PFSK-1 (cell line): ENCODE data around the gene MSX2.

Experiments
- FOXP2 ChIP-seq: optimal IDR thresholded peaks from 2 replicates; pipeline ENCODE3; 2011; ENCODE audit warnings: borderline replicate concordance, control low read depth, inconsistent platforms; ENCODE audit not compliant: insufficient read depth; ENCODE audit errors: extremely low read length, extremely low read depth
- POLR2AphosphoS5 ChIP-seq: IDR thresholded peaks from 2 replicates; pipeline ENCODE4 v1.6.1; 2012; ENCODE audit warnings: low read depth, mild to moderate bottlenecking, control low read depth, low read length, moderate library complexity
- REST ChIP-seq, 2 experiments: IDR thresholded peaks; 2 replicates each; pipeline versions ENCODE4 v1.6.1 to v1.8.0; 2011 to 2012; ENCODE audit warnings: low read depth in 2 of 2, low read length in 2 of 2, control low read depth in 1 of 2, inconsistent platforms in 1 of 2, mild to moderate bottlenecking in 1 of 2, moderate library complexity in 1 of 2; ENCODE audit not compliant: insufficient read depth in 1 of 2
- SIN3A ChIP-seq: IDR thresholded peaks from 2 replicates; pipeline ENCODE4 v1.6.1; 2012; ENCODE audit warnings: mild to moderate bottlenecking, low read length, moderate library complexity, borderline replicate concordance; ENCODE audit not compliant: insufficient read depth
- TAF1 ChIP-seq: IDR thresholded peaks from 2 replicates; pipeline ENCODE4 v1.6.1; 2012; ENCODE audit warnings: low read length, control low read depth, borderline replicate concordance; ENCODE audit not compliant: insufficient read depth

DNA sequence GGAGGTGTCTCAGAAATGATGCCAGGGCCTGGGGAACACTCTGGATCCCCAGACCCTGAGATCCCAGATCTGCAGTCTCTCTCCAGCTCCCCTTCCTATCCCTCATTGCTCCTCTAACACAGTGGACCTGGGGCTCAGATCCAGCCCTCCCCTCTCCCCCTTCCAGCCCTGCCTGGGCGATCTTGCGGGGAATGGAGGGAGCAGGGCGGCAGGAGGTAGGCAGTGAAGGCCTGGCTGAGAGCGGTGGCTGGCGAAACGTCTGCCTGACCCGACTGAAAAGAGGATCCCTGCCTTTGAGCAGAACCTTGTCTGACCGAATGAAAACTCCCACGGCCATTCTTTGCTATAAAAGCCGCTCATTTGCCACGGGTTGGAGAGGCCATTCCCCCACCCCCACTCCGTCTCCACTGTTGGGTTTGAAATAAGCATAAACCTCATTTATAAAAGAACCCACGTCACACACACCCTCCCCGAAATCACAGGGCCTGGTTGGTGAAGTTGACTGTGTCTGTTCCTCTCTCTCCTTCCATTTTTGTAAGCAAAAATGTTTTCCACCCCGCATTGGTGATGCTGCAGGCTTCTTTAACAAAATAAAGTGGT is 8.8 kb downstream of the MSX2 start:
- no peak for TF ChIP-seq POLR2AphosphoS5
- no peak for TF ChIP-seq FOXP2
- TF ChIP-seq REST (IDR thresholded peaks at IDR 0.05; ENCODE audit: insufficient read depth in 1 of 2, low read depth in 2 of 2, low read length in 2 of 2): no peak
- no peak for TF ChIP-seq TAF1
- no peak for TF ChIP-seq SIN3A
